ENCODE results near the gene PSMD7.
A peak's percentile ranks its signal among the peaks of the same experiment; 100 is the strongest.
"Not testable (repeated sequence)": the region's sequence is repeated elsewhere in the genome, so short reads cannot be mapped to it uniquely, and the experiment has no call there.

The PSMD7 gene

DNA sequence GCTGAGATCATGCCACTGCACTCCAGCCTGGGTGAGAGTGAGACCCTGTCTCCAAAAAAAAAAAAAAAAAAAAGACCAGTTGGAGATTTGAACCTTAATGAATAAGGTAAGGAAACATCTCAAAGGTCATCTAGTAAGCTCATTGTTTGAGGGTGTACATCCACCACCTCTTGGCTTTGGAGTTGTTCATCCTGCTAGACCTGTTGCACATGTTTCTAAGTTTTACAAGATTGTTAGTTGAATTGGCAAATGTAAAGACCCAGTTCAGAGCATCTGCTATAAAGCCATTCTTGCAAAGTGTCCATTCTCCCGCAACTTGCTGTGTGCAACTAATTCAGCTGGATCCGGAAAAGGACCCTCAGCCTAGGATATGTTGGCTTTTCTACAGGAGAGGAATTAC, 1.5 kb downstream of the PSMD7 start:
- no peak for DNase-seq

DNA sequence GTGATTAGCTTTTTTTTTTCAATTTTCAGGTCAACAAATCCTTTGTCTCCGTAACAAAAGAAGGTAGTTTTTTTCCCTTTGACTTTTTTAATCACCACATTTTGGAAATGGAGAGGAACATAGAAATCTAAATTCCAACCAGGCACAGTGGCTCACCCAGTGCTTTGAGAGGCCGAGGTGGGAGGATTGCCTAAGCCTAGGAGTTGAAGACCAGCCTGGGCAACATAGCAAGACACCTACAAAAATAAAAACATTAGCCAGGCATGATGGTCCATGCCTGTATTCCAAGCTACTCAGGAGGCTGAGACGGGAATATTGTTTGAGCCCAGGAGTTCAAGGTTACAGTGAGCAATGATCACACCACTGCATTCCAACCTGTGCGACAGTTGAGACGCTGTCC, 5.7 kb downstream of the PSMD7 start:
- no peak for DNase-seq

DNA sequence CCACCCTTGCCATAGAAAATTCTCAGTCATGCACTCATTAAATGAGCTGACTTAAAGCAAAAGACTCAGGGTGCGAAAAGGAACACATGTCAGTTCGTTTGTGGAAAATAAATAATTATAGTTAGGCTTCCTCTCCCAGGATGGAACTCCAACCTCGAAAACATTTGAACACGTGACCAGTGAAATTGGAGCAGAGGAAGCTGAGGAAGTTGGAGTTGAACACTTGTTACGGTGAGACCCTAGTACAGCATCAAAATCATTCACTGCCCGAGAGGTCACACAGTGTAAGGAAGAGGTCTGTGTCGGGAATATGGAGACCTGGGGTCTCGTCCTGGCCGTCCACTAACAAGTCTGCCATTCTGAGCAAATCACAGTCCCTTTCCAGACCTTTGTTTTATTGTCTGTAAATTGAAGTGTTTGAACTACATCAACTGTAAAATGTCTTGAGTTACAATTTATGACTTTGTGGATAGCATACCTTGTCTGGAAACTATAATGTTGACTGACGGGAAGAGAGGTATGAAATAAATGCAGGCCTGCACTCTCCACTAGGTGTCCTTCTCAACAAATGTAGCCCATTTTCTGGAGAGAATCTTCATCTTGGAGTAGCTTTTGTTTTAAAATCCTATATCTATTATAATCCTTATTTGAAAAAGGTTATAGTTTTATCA, 7.7 kb downstream of the PSMD7 start:
- DNase-seq: peak; percentile 10

DNA sequence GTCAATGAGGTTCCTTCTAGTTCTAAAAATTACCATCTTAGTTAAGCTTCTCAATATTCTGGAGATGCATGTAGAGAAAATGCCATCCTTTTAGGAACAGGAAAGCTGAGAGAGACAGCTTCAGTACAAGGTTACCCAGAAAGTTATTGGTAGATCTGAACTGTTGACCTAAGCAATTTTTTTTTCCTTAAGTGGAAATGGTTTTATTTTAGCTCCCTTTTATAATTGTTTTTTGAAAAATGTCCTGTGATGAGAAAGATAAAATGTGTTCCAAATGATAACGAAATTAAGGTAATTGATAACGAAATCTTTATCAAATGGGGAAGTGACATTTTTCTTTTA, 8.2 kb downstream of the PSMD7 start:
- no peak for DNase-seq

DNA sequence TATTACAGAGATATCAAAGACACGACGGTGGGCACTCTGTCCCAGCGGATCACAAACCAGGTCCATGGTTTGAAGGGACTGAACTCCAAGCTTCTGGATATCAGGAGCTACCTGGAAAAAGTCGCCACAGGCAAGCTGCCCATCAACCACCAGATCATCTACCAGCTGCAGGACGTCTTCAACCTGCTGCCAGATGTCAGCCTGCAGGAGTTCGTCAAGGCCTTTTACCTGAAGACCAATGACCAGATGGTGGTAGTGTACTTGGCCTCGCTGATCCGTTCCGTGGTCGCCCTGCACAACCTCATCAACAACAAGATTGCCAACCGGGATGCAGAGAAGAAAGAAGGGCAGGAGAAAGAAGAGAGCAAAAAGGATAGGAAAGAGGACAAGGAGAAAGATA, 8.7 kb downstream of the PSMD7 start:
- no peak for DNase-seq

DNA sequence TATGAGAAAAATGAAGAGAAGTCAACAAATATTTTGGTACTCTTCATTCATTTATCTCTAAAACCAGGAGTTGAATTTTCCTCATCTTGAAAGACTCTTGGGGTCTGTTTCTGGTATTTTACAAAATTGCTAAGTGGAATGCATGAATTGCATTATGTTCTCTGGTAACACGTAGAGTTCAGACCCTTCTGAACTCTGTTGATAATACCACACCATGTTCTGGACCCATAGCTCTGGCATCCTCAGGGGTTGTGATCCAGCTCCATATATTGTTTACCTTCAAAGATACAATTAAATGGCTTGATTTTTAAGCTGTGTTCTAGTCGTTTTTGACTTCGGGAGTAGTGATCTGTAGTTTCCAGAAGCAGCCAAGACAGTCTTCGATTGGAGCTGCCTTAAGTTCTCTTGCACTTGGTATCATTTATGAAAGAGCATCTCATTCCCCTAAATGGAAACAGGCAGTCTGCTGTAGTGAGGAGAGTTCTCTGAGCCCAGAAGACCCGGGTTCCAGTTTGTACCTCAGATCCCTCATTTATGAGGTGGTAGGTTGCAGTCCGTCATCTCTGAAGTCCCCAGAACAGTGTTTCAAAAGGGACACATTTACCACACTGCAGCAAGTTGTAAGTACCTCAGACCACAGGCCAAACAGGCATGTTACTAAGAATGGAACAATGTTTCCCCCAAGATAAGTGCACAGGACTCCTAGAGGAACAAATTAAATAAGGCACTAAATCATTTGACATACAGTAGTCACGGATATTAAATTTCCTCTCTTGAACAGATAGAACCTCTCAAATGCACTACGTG, 9.6 kb downstream of the PSMD7 start:
- DNase-seq: no peak

DNA sequence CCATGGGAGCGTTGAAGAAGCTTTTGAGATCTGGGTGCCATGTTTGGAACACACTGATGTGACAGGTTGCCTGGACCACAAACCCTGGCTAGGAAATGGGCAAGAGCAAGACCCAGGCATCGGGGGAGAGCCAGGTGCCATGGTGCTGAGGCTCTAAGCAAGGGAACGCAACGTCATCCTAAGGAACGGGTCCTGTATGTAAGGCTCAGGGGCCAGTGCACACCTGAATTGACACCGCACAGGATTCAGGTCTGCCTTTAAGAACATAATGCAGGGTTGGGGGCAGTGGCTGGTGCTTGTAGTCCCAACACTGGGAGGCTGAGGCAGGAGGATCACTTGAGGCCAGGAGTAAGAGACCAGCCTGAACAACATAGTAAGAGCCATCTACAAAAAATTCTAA, 10.8 kb downstream of the PSMD7 start:
- DNase-seq: no peak

DNA sequence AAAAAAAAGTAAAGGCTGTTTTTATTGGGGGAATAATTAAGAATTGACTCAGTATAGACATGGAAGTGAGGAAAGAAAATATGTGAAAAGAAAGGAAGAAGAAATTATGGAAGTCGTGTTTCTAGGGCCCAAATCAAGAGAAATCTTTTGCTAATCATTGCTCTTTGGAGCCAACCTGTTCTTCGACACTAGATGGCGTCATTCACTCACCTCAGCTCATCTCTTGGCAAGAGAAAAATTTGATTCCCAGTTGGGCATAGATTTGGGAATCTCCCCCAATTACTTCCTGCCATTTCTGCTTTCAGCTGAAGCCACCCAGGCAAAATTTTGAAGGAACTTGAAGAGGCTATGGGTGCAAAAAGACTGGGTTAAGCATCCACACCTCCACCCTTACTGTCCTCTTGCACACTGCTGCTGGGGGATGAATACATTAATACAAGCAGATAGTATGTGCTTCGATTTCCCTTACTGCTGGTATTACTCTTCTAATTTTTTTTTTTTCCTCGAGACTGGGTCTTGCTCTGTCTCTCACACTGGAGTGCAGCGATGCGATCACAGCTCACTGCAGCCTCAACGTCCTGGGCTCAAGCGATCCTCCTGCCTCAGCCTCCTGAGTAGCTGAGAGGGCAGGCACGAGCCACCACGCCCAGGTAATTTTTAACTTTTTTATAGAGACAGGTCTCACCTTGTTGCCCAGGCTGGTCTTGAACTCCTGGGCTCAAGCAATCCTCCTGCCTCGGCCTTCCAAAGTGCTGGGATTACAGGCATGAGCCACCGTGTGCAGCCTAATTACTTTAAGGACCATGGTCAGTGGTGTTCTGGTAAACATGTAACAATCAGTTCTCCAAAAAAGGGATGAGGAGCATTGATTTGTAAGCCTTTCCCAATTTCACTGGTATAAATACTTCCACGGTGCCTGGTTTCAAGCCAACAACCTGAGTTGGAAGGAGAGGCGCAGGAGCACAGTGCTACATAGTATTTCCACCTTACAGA, 13.5 kb downstream of the PSMD7 start:
- DNase-seq: peak; percentile 59

DNA sequence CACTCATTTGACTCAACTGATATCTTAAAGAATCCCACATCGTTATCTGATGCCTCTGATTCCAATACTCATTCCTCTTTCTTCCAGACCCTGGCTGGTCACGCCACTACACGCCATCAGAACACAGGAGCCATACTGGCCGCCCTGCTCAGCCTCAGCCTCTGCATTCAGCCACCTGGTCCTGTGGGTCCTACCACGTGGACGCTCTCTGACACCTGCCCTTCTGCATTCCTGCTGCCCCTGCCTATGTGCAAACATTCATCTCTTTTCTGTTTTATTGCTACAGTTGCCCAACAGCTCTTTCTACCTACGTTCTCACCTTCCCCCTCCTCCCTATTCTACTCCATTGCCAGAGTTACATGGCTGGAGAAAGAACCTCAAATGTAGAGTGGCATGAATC, 18.4 kb downstream of the PSMD7 start:
- no peak for DNase-seq

DNA sequence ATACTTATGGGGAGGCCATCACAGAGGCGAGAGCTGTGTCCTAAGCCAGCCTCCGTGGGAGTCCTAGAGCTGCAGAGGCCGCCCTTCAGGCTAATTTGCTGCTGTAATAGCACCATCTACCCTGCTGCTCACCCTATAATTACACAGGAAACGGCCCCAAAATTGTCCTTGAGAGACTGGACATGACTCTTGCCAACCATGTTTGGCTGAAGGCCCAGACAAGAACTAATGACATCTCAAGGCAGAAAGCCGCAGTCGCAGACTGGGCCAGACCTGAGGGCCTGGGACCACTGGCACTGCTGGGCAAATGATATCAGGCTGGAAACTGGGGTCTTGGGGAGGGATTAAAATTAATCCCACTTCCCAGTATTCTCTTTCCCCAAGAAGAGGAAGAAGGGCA, 24.1 kb downstream of the PSMD7 start:
- no peak for DNase-seq

DNA sequence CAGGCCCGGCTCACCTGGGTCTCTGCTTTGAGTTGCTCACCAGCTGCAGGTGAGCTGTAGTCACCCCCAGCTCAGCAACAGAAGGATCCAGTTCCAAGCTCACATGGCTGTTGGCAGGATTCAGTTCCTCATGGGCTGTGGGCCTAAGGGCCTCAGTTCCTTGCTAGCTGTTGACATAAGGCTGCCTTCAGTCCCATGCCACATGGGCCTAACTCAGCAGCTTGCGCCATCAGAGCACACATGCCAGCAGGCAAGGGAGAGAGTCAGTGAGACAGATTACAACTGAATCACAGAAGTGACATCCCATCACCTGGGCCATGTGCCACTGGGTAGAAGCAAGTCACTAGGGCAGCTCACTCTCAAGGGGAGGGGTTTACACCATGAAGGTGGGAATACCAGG, 24.7 kb downstream of the PSMD7 start:
- DNase-seq: no peak

DNA sequence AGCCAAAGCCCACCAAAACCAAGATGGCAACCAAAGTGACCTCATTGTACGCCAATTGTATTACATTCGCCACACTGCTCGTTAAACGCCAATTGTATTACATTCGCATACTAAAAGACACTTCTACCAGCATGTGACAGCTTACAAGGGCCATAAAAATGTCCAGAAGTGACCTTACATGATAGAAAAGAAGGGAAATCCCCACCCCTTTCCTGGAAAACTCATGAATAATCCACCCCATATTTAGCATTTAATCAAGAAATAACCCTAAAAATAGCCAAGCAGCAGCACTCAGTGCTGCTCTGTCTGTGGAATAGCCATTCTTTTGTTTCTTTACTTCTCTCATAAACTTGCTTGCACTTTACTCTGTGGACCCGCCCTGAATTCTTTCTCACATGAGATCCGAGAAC, 25.7 kb downstream of the PSMD7 start:
- no peak for DNase-seq

DNA sequence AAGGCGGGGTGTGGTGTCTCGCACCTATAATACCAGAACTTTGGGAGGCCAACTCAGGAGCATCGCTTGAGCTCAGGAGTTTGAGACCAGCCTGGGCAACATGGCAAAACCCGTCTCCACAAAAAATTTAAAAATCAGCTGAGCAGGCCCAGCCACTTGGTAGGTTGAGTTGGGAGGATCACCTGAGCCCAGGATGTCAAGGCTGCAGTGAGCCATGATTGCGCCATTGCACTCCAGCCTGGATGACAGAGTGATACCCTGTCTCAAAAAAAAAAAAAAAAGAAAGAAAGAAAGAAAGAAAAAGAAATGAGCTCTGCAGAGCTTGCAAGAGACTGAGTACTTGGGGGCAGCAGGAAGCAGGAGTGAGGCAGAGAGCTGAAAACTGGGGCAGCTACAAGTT, 28.2 kb downstream of the PSMD7 start:
- not testable (repeated sequence) for DNase-seq

DNA sequence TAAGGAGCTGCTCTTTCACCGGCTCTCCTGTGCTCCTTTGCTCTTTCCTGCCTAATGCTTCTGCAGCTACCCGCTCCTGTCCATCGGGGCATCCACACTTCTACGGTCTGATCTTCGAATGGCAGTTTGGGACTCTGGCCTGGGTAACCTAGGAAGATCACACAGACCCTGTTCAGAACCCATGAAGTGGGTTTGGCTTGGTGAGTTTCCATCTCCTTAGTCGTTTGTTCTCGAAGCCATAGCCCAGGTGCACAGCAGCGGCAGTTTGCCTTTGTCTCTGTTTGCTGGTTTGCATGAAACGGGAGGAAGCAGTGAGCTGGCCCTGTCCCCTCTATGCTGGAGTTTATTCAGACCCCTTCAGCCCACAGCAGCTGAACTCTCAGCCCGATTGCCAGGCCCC, 29.0 kb downstream of the PSMD7 start:
- DNase-seq: no peak

DNA sequence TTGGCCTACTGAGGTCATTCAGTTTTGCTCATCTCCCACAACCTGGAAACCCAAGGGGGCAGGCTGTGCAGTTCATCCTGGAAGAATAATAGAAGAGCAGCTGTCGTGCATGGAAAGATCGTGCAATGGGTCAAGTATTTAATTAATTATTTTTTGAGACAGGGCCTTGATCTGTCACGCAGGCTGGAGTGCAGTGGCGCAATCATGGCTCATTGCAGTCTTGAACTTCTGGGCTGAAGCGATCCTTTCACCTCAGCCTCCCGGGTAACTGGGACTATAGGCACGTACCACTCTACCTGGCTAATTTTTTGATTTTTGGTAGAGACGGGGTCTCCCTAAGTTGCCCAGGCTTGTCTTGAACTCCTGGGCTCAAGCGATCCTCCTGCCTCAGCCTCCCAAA, 31.7 kb downstream of the PSMD7 start:
- DNase-seq: not testable (repeated sequence)

DNA sequence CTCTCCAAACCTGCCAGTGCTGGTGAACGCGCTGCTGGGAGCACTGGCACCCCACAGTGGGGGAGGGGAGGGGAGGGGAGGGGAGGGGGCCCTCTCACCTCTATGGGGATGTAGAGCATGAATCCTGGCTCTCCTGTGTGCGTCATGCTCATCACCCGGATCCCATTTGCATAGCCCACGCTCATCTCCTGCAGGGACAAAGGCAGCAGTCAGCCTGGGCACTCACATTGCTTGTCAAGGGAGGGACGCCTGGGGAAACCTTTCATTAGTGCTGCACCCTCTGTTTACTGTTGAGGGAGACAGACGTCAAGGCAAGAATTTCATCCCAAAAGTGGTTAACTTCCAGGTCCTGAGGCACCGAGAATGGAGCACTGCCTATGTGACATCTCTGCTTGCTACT, 35.9 kb downstream of the PSMD7 start:
- not testable (repeated sequence) for DNase-seq

DNA sequence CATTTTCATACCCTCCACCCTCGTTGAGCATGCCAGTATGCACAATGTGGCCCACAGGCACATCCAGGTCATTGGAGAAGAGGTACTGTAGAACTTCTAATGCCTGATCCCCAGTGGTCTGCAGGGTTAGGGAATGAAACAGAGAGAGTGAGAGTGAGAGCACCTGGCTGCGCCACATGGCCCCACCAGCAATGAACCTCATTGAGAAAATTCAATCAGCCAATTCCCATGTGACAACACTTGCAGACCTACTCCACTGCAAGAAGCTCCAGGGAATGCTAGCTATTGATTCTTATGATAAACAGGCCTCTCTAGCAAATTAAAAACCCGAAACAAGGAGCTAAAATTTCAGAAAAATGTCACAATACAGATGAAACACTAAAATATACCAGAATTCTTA, 40.9 kb downstream of the PSMD7 start:
- not testable (repeated sequence) for DNase-seq

DNA sequence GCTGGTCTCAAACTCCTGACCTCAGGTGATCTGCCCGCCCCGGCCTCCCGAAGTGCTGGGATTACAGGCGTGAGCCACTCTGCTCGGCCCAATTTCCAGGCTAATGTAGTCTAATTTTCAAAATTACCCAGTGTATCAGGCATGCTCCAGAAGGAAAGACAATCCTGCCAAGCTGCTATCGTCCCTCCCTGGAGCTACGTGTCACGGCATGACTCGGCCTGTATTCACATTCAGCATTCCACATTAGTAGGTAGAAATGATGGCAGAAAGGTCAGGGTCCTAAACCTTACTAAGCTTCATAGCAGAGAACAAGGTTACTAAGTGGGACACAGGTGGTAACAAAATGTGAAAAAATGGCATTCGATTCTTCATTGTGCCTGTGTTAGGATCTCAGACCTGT, 42.6 kb downstream of the PSMD7 start:
- DNase-seq: not testable (repeated sequence)

DNA sequence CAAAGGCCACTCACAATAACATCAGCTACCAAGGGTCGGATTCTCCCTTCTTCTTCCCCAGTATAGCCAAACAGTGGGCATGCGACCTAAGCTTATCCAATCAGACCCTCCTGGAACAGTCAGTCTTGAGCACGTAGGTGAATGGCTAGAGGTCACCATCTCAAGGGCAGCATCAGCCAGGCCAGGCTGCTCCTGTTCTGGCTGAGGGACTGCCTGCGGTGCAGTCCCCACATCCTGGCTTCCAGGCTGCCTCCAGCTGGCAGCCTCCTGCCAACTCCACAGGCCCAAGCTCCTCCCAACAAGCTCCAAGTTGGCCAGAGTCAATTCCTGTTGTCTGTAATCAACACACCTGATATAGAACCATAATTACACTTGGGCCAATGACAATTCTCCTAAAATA, 56.4 kb downstream of the PSMD7 start:
- not testable (repeated sequence) for DNase-seq

Data from EL (cell line).